Measurements from ENCODE around the gene NDUFA8.

DNA sequence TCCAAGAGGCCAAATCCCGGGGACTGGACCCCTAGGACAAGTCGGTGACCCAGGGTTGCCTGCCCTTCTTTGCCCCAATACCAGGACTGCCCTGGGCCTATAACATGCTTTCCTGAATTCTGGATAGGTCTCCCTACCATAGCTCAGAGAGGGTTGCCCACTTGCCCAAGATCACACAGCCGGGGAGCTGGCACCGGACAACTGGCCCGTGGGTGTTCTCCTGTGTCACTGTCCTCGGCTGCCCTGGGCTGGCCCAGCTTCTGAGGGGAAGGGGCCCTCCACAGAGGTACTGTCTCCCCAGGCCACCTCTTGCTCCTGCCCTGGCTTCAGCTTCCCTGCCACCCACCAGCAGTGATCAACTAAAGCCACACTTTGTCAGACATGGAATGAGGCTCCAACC lies 37.6 kb downstream of the NDUFA8 start:
- TF ChIP-seq EZH2 (IDR thresholded peaks at IDR 0.05; ENCODE audit: insufficient read depth, poor library complexity, severe bottlenecking), result no peak
- no peak for TF ChIP-seq EZH2phosphoT487 (IDR thresholded peaks at IDR 0.05; ENCODE audit: insufficient read depth, low read depth)

All from GM23248 (cell line).